NCI-H2171 (cell line): ENCODE results near the gene EARS2.
"Not testable (repeated sequence)": the region's sequence is repeated elsewhere in the genome, so short reads cannot be mapped to it uniquely, and the experiment has no call there.

Experiments used
- DNase-seq: peaks from one replicate; lab custom pipeline; 2025; lab: John Stamatoyannopoulos, UW

The EARS2 gene

DNA sequence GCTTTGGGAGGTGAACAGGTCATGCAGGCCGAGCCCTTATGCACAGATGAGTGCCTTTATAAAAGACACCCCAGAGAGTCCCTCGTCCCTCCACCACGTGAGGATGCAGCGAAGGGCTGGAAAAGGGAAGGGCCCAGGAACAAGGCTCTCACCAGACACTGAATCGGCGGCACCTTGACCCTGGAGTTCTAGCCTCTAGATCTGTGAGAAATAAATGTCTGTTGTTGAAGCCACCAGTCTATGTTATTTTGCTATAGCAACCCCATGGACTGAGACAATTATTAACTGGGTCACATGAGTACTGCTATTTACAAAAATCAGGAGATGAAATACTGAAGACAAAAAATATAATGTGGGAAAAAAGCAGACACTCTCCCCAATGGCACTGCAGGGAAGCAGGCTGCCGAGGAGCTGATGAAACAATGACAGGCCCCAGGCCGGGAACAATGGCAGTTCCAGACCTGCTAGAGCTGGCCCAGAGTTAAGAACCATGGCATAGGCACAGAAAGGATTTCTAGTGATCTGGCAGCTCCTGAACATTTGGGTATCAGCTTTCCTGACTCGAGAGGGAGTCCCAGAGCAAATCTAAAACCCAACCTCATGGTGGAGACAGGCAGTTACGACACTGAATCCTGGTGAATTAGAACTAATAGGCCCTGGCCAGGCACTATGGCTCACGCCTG lies 29.0 kb downstream of the EARS2 start:
- DNase-seq = no peak

DNA sequence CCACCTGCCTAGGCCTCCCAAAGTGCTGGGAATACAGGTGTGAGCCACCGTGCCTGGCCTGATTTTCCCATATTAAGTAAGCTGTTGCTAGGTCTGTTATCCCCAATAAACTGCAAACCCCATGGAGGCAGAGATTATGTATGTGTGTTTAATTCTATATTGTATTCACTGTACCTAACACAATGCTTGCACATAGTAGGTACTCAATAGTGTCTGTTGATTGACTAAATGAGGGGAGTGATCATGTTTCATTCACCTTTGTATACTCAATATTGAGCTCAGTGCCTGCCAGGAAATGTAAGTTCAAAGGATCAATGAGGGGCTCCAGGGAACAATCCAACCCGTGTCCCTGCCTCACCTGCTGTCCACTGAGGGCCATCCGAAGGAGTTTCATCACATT lies 32.3 kb downstream of the EARS2 start:
- DNase-seq = no peak

DNA sequence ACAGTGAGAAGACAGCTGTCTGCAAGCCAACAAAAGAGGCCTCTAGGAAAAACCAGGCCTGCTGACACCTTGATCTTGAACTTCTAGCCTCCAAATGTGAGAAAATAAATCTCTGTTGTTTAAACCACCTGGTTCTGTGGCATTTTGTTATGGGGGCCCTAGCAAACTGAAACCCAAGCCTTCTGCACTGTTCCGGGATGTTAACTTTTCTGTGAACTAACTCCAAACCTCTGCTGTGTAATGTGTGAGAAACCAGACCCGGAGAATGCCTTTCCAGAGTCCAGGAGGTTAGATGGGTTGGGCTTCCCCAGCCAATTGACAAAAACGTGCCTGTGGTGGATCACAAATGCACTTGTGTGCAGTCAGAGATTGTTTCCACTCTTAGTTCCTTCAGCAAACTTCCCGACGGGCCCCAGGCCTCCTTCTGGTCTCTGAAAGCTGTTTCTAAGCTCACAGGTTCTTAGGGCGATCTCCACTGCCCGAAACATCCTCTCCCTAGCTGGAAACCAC lies 33.2 kb downstream of the EARS2 start:
- no peak for DNase-seq

DNA sequence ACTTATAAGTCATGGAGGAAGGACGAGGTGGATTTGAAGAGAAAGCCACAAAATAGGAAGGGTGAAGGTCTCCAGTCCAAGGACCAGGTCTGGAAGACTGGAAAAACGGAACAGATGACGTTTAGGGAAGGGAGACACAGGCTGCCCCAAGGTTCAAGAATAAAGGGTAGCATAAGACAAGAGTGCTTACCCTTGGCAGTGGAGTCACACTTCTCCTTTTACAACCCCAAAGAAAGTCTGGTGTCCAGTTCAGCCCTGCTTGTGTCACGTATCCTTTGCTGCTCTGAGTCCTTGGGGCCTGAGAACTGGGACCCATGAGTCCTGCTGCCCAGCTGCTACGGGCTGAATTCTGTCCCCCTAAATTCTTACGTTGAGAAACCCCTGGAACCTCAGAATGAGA lies 33.8 kb downstream of the EARS2 start:
- no peak for DNase-seq

DNA sequence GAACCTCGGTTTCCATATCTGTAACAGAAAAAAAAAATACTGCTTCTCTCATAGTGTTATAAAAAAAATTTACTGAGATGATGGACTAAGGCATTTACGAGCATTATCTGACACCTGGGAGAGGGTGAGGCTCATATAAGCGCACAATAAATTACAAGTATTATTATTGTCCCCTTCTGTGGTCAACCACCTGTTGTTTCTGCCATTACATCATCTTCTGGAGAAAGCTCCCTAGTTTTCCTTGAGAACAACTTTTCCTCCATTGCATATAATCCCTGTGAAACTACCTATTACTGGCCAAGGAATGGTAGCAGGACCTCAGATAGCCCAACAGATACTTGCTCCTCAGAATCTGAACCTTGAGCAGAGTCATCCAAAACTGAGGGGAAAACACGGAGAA lies 35.2 kb downstream of the EARS2 start:
- no peak for DNase-seq

- DNase-seq = no peak
Observed at GRCh38 chr16:23521037-23521743, 36.0 kb downstream of the EARS2 start.

GRCh38 chr16:23520500-23520899 lies 36.6 kb downstream of the EARS2 start:
- DNase-seq = no peak

GRCh38 chr16:23519282-23519681 lies 37.9 kb downstream of the EARS2 start:
- DNase-seq = no peak

- no peak for DNase-seq
Observed at GRCh38 chr16:23518435-23518891, 38.7 kb downstream of the EARS2 start.

GRCh38 chr16:23516366-23517137 lies 40.6 kb downstream of the EARS2 start:
- no peak for DNase-seq

DNA sequence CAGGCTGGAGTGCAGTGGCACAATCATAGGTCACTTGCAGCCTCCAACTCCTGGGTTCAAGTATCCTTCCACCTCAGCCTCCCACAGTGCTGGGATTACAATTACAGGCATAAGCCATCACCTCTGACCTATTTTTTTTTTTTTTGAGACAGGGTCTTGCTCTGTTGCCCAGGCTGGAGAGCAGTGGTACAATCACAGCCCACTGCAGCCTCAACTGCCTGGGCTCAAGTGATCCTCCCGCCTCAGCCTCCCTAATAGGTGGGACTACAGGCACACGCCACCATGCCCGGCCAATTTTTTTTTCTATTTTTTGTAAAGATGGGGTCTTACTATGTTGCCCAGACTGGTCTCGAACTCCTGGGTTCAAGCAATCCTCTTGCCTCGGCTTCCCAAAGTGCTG lies 41.3 kb downstream of the EARS2 start:
- DNase-seq = no peak

GRCh38 chr16:23514381-23515152 lies 42.6 kb downstream of the EARS2 start:
- no peak for DNase-seq

DNA sequence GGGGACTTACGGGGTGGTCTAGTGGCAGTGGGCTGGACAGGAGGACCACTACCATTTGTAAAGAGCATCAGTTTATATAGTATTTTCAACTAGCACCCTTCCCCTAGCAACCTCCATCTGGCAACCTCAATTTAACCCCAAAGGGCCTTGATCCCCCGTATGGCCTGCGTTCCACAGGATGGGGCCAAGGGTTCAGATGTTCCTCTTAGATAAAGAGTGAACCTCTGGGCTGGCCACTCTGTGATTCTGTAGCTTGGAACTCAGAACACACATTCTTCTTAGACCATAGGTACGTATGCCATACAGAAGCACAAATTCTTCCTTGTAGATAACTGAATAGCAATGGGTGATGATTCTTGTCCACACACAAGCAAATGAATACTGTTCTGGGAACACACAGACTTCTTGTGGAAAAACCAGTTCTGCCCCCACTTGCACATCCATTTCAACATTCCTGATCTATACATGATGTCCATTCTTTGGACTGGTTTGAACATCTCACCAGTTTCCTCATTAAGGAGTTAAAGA lies 44.9 kb downstream of the EARS2 start:
- no peak for DNase-seq

- DNase-seq = no peak
Observed at GRCh38 chr16:23511731-23512130, 45.4 kb downstream of the EARS2 start.

DNA sequence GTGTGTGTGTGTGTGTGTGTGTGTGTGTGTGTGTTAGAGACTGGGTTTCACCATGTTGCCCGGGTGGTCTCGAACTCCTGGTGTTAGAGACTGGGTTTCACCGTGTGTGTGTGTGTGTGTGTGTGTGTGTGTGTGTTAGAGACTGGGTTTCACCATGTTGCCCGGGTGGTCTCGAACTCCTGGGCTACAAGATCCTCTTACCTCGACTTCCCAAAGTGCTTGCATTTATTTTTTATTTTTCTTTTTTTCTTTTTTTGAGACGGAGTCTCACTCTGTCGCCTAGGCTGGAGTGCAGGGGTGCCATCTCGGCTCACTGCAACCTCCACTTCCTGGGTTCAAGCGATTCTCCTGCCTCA lies 46.3 kb downstream of the EARS2 start:
- DNase-seq = not testable (repeated sequence)

DNA sequence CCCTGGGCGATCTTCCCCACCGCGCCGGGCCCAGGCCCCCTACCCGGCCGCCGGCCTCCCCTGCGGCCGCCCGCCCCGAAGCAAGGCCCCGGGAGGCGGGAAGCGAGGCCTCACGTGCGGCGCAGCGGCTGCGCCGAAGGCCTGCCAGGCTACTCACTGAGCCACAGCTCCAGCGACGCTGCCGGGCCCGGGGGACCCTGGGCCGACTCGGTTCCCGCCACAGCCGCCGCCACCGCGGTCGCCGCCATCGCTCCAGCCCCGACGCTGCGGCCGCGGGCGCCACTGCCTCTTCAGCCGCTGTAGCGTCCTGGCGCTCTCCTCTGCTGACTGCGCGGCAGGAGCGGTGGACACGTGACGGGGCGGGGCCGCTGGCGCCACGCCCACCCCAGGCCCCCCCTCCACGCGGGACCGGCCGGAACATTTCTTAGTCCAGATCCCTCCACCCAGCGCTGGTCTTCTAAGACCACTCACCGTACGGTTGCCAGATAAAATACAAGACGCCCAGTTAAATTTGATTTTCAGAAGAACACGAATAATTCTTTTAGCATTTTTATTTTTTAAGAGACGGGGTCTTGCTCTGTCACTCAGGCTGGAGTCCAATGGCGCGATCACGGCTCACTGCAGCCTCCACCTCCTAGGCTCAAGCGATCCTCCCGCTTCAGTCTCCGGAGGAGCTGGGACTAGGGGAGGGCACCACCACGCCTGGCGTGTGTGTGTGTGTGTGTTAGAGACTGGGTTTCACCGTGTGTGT lies 46.8 kb downstream of the EARS2 start, which contains the start of gene GGA2:
Gene GGA2 (minus strand): TSS at position 331 of the 751 bp plus-strand sequence. CDS start 83 bp downstream, at position 248.
- DNase-seq = peak; percentile 65

DNA sequence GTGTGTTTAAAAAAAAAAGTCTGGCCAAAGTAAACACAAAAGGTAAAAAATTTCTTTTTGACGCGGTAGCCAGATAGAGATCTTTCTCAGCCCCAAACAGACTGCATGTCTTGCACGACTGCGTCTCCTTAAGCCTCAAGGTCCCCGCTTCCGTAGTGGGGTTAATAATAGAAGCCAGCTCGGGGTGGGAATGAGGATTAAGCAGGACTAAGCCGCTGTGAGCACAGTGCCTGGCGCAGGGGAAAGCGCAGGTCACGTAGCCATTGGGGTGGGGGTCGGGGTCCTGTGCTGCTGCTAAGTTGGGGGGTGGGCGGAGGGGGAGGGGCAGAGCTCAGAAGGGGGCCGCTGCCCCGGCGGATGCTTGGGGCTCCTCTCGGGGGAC lies 47.4 kb downstream of the EARS2 start:
- no peak for DNase-seq

DNA sequence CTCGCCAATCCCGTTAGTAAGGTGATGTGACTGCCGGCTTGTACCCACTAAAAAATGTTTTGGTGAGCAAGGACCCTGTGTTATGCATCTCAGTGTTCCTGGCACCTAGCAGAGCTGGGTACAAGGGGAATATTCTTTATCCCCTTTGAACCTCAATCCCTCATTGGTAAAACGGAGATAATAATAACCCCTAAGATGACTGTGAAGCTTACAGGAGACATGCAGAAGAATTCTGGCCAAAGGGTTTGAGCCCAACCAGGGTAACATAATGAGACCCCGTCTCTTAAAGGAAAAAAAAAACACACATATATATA lies 47.8 kb downstream of the EARS2 start:
- no peak for DNase-seq

- peak; percentile 39 for DNase-seq
Observed at GRCh38 chr16:23508589-23509440, 48.3 kb downstream of the EARS2 start.

- no peak for DNase-seq
Observed at GRCh38 chr16:23506606-23506994, 50.5 kb downstream of the EARS2 start.
